WERI-Rb-1 (cell line): Measurements from ENCODE around the gene TUBA1A.
A peak's percentile ranks its signal among the peaks of the same experiment; 100 is the strongest.
"Not testable (repeated sequence)": the region's sequence is repeated elsewhere in the genome, so short reads cannot be mapped to it uniquely, and the experiment has no call there.

Source experiments
- DNase-seq: peaks from one replicate; pipeline ENCODE4 v3.0.0-alpha.2; 2020
- H3K27ac ChIP-seq: fragments of 250-450 bp; sonication (Bioruptor Pico); 2 replicates; pipeline ENCODE4 v1.5.1; 2020; ENCODE audit warnings: mild to moderate bottlenecking, moderate library complexity
- H3K27me3 ChIP-seq: fragments of 250-450 bp; sonication (Bioruptor Pico); 2 replicates; pipeline ENCODE4 v1.5.1; 2021; ENCODE audit warnings: mild to moderate bottlenecking, low read depth, moderate library complexity; ENCODE audit not compliant: insufficient read depth, severe bottlenecking
- H3K36me3 ChIP-seq: fragments of 250-450 bp; sonication (Bioruptor Pico); 2 replicates; pipeline ENCODE4 v1.5.1; 2020; ENCODE audit warnings: mild to moderate bottlenecking, moderate library complexity
- H3K4me3 ChIP-seq: 2 replicates; pipeline ENCODE4 v1.5.1; 2011; ENCODE audit warnings: low read depth, mild to moderate bottlenecking, control low read depth, low read length
- H3K9me3 ChIP-seq: fragments of 250-450 bp; sonication (Bioruptor Pico); 2 replicates; pipeline ENCODE4 v1.5.1; 2021; ENCODE audit warnings: mild to moderate bottlenecking, moderate library complexity; ENCODE audit not compliant: severe bottlenecking
- TF ChIP-seq, protein P1 (sequence below): IDR thresholded peaks from 2 replicates; pipeline ENCODE4 v1.5.1; 2011; ENCODE audit warnings: low read depth, mild to moderate bottlenecking, control low read depth, inconsistent platforms, low read length

The TUBA1A gene

DNA sequence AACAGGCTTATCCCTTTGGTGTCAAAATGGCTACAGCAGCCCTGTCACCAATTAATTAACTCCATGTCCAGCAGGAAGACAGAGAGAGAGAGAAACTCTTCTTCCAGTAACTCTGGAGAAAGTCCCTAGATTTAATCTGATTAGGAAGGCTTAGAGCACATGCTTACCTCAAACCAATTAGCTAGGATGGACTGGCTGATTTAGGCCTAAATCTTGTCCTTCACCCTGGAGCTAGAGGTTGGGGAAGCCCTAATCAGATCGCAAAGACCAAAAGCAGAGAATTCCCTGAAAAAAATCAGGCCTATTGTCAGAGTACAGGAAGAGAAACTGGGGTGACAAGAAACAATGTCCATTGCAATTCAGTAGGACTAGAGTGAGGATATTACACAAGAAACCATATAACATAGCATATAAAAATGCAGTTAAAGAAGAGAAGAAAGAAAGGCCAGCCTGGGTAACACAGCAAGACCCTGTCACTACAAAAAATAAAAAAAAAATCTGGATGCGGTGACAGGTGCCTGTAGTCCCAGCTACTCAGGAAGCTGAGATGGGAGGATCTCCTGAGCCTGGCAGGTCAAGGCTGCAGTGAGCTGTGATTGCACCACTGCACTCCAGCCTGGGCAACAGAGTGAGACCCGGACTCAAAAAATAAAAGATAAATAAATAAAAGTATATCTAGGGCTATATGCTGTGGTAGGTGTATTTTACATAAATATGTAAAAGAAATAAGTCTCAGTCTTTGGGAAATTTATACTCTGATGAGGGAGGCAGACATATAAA is 34.9 kb upstream of the TUBA1A start:
- H3K27ac ChIP-seq: no peak overlapping the region
- peak; percentile 49 for DNase-seq
- TF ChIP-seq, protein P1, sequence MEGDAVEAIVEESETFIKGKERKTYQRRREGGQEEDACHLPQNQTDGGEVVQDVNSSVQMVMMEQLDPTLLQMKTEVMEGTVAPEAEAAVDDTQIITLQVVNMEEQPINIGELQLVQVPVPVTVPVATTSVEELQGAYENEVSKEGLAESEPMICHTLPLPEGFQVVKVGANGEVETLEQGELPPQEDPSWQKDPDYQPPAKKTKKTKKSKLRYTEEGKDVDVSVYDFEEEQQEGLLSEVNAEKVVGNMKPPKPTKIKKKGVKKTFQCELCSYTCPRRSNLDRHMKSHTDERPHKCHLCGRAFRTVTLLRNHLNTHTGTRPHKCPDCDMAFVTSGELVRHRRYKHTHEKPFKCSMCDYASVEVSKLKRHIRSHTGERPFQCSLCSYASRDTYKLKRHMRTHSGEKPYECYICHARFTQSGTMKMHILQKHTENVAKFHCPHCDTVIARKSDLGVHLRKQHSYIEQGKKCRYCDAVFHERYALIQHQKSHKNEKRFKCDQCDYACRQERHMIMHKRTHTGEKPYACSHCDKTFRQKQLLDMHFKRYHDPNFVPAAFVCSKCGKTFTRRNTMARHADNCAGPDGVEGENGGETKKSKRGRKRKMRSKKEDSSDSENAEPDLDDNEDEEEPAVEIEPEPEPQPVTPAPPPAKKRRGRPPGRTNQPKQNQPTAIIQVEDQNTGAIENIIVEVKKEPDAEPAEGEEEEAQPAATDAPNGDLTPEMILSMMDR: no peak

DNA sequence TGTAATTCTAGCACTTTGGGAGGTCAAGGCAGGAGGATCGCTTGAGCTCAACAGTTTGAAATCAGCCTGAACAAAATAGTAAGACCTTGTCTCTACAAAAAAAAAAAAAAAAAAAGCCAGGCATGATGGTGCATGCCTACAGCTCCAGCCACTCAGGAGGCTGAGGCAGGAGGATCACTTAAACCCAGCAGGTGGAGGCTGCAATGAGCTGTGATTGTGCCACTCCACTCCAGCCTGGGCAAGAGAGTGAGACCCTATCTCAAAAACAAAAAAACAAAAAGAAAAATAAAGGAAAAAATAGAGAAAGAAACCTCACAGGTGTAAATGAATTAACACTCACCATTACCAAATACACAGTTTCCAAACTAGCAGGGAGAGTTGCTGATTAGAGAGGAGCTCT is 34.2 kb upstream of the TUBA1A start:
- TF ChIP-seq, protein P1: no peak
- Histone ChIP-seq H3K4me3 (no peak overlapping the region), H3K36me3 (no peaks in the 10 kb centered on the region), H3K27ac (no peak overlapping the region), H3K27me3 (peaks cover 25% of the 10 kb centered on the region), H3K9me3 (no peaks in the 10 kb centered on the region)
- no peak for DNase-seq

More for the DNA sequence above, 34.9 kb upstream of the TUBA1A start:
- H3K9me3 ChIP-seq: no peaks in the 10 kb centered on the region
- H3K27me3 ChIP-seq: peaks cover 25% of the 10 kb centered on the region
- H3K4me3 ChIP-seq: no peak overlapping the region
- no peaks in the 10 kb centered on the region for H3K36me3 ChIP-seq

DNA sequence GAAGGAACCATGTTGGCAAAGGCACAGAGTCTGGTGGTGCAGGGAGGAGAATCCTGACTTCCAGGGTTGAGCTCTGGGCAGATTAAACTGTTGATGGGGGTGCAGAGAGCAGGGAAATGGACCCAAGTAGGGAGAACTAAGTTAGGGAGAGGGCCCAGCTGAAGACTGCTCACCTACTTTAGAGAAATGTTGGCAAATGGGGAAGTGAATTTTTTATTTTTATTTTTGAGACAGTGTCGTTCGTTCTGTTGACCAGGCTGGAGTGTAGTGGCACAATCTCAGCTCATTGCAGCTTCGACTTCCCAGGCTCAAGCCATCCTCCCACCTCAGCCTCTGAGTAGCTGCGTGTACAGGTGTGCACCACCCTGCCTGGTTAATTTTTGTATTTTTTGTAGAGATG is 32.1 kb upstream of the TUBA1A start:
- H3K36me3 ChIP-seq: no peaks in the 10 kb centered on the region
- DNase-seq: no peak

DNA sequence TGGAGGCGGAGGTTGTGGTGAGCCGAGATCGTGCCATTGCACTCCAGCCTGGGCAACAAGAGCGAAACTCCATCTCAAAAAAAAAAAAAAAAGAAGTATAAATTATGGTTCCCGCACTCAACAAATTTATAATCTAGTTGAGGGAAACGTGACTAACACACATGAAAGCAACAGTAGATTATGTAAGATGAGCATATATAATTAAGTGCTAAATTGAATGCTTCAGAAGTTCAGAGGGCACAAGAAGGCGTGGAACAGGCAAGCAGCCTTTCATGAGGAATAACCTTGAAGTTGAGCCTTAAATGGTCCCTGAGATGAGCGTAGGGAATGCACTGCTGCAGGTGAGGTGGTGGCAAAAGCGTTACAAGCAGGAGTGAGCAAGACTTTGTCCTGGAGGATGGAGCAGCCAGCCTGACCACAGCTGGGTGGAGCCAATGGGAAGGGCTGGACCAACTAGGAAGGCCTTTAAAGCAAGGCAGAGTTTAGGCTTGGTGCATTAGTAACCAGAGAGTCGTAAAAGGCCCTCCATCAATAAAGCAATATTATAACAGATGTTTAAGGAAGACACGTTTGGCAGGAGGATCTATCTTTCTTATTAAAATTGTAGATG is 30.6 kb upstream of the TUBA1A start:
- Histone ChIP-seq H3K27ac (no peak overlapping the region), H3K9me3 (no peaks in the 10 kb centered on the region), H3K27me3 (peaks cover 12% of the 10 kb centered on the region), H3K36me3 (no peaks in the 10 kb centered on the region), H3K4me3 (no peak overlapping the region)
- TF ChIP-seq, protein P1: no peak
- no peak for DNase-seq

More for the DNA sequence above, 32.1 kb upstream of the TUBA1A start:
- Histone ChIP-seq H3K27me3 (peaks cover 25% of the 10 kb centered on the region), H3K4me3 (no peak overlapping the region), H3K27ac (no peak overlapping the region), H3K9me3 (no peaks in the 10 kb centered on the region)
- TF ChIP-seq, protein P1: no peak

DNA sequence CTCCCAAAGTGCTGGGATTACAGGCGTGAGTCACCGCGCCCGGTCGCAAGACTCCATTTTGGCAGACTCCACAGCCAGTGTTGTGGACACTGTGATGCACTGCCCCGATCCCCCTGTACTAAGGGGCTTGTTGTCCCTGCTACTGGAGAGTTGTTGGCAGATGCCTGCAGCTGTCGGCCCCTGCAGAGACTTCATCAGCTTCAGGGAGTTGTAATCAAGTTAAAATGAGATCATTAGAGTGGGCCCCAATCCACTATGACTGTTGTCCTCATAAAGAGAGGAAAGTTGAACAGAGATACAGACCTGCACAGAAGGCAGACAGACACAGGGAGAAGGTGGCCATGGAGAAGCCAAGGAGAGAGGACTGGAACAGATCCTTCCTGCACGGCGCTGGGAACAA is 23.7 kb upstream of the TUBA1A start:
- no peaks in the 10 kb centered on the region for H3K36me3 ChIP-seq
- TF ChIP-seq, protein P1: no peak
- no peak for DNase-seq
- no peak overlapping the region for H3K27ac ChIP-seq
- H3K4me3 ChIP-seq: no peak overlapping the region
- no peaks in the 10 kb centered on the region for H3K9me3 ChIP-seq
- no peaks in the 10 kb centered on the region for H3K27me3 ChIP-seq

DNA sequence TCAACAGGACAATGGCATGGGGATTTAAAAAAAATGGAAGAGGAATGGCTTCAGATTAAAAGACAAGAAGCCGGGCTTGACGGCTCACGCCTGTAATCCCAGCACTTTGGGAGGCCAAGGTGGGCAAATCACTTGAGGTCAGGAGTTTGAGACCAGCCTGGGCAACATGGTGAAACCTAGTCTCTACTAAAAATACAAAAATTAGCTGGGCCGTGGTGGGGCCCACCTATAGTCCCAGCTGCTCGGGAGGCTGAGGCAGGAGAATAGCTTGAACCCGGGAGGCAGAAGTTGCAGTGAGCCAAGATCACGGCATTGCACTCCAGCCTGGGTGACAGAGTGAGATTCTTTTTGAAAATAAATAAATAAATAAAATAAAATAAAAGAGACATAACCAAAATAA is 21.8 kb upstream of the TUBA1A start:
- not testable (repeated sequence) for H3K4me3 ChIP-seq, DNase-seq, H3K36me3 ChIP-seq, H3K27ac ChIP-seq, H3K27me3 ChIP-seq, H3K9me3 ChIP-seq
